Esophagus squamous epithelium (tissue), 4 donors: ENCODE measurements around the gene CHAF1B.

Source experiments
- CTCF ChIP-seq, 6 experiments: fragments of 450-650 bp in 4 of 6; fragments of 200-600 bp in 2 of 6; sonication (generic) in 2 of 6; IDR thresholded peaks; one replicate each; pipeline ENCODE4 v1.5.1; 2016 to 2019; ENCODE audit warnings: antibody characterized with exemption in 6 of 6, mild to moderate bottlenecking in 4 of 6, moderate library complexity in 4 of 6
- POLR2A ChIP-seq, 4 donors: fragments of 450-650 bp; IDR thresholded peaks; one replicate each; pipeline ENCODE4 v1.6.1; 2017; ENCODE audit warnings: antibody characterized with exemption in 4 of 4, mild to moderate bottlenecking in 4 of 4, moderate library complexity in 3 of 4

GRCh38 chr21:36375994-36376393 is 9.2 kb upstream of the CHAF1B start:
- no peak for TF ChIP-seq CTCF (IDR thresholded peaks at IDR 0.05)
- TF ChIP-seq POLR2A (IDR thresholded peaks at IDR 0.05): no peak
